Vagina (tissue), 2 donors: ENCODE measurements around the gene TOLLIP. TPM values are rescaled to one million over a fixed set of nuclear protein-coding genes. Genes with fewer than 3 reads are reported as not detected.

Experiments
- DNase-seq, 2 donors: peaks; one replicate each; pipeline ENCODE4 v3.0.0-alpha.2; 2017; ENCODE audit errors: extremely low spot score in 2 of 2
- H3K27ac ChIP-seq: fragments of 200-600 bp; sonication (generic); one replicate; pipeline ENCODE4 v1.5.1; 2019
- H3K27me3 ChIP-seq: fragments of 200-600 bp; sonication (generic); one replicate; pipeline ENCODE4 v1.5.1; 2019
- H3K36me3 ChIP-seq, 2 donors: fragments of 200-600 bp; sonication (generic); one replicate each; pipeline ENCODE4 v1.5.1; 2017 to 2019
- H3K4me1 ChIP-seq: fragments of 200-600 bp; sonication (generic); one replicate; pipeline ENCODE4 v1.5.1; 2019
- H3K4me3 ChIP-seq, 2 donors: fragments of 200-600 bp; sonication (generic); 1 replicate in 1 of 2; 2 replicates in 1 of 2; pipeline ENCODE4 v1.5.1; 2016 to 2019
- H3K9me3 ChIP-seq: fragments of 200-600 bp; sonication (generic); one replicate; pipeline ENCODE4 v1.5.1; 2019
- POLR2A ChIP-seq, 2 donors: fragments of 450-650 bp; IDR thresholded peaks; one replicate each; pipeline ENCODE4 v1.6.1; 2017; ENCODE audit warnings: antibody characterized with exemption in 2 of 2, mild to moderate bottlenecking in 2 of 2, moderate library complexity in 2 of 2
- POLR2AphosphoS5 ChIP-seq, 2 donors: sonication (generic); formaldehyde crosslinking; IDR thresholded peaks; one replicate each; pipeline ENCODE4 v1.9.0; 2017; ENCODE audit warnings: antibody characterized with exemption in 2 of 2, mild to moderate bottlenecking in 2 of 2, low read depth in 1 of 2; ENCODE audit not compliant: insufficient read depth in 1 of 2
- intact Hi-C: fragments of 100-400 bp; cut with DNase I; formaldehyde crosslinking; loops from one replicate; pipeline ENCODE4 v1.15.1; 2023
- total RNA-seq: library from RNA; depleted of rRNA; stranded (reverse); fragments of >200 nt; gene quantifications from one replicate; pipeline ENCODE4 v1.2.3, GENCODE V29; 2016
- TF ChIP-seq, protein P1 (sequence below), 3 experiments: fragments of 450-650 bp in 2 of 3; fragments of 200-600 bp in 1 of 3; sonication (generic) in 1 of 3; IDR thresholded peaks; one replicate each; pipeline ENCODE4 v1.5.1; 2017 to 2019; ENCODE audit warnings: antibody characterized with exemption in 3 of 3, mild to moderate bottlenecking in 2 of 3, moderate library complexity in 2 of 3

The TOLLIP gene
- total RNA-seq, 1 donor from 2014 or later: 52.5 TPM

DNA sequence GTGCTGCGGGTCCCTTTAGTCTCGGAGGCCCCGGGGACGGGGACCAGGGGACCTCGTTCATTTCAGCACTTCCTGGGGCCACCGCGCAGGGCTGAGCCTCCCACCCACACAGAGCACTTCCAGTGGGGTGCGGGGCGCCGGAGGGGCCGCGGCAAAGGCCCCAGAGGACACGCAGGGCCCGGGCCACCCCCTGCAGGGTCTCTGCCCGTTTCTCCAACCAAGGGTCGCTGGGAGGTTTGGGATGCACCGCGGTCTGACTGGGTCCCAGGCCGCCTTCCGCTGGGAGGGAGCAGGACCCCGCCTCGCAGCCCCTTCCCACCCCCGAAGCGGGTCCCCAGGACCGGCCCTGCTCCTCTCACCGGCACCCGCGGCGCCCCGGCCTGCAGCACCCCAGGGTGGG is 37.5 kb downstream of the TOLLIP start:
- H3K27ac ChIP-seq: no peak overlapping the region
- no peaks in the 10 kb centered on the region for H3K4me1 ChIP-seq
- intact Hi-C loops: no loop called here
- H3K27me3 ChIP-seq: no peaks in the 10 kb centered on the region
- DNase-seq: no peak
- H3K36me3 ChIP-seq: peaks cover 0 to 26% of the 10 kb centered on the region in 2 donors
- TF ChIP-seq, protein P1, sequence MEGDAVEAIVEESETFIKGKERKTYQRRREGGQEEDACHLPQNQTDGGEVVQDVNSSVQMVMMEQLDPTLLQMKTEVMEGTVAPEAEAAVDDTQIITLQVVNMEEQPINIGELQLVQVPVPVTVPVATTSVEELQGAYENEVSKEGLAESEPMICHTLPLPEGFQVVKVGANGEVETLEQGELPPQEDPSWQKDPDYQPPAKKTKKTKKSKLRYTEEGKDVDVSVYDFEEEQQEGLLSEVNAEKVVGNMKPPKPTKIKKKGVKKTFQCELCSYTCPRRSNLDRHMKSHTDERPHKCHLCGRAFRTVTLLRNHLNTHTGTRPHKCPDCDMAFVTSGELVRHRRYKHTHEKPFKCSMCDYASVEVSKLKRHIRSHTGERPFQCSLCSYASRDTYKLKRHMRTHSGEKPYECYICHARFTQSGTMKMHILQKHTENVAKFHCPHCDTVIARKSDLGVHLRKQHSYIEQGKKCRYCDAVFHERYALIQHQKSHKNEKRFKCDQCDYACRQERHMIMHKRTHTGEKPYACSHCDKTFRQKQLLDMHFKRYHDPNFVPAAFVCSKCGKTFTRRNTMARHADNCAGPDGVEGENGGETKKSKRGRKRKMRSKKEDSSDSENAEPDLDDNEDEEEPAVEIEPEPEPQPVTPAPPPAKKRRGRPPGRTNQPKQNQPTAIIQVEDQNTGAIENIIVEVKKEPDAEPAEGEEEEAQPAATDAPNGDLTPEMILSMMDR (IDR thresholded peaks at IDR 0.05): no peak
- TF ChIP-seq POLR2A (IDR thresholded peaks at IDR 0.05) (no peak), POLR2AphosphoS5 (IDR thresholded peaks at IDR 0.05; ENCODE audit: insufficient read depth in 1 of 2, low read depth in 1 of 2) (no peak)
- no peaks in the 10 kb centered on the region for H3K9me3 ChIP-seq
- no peak overlapping the region for H3K4me3 ChIP-seq

DNA sequence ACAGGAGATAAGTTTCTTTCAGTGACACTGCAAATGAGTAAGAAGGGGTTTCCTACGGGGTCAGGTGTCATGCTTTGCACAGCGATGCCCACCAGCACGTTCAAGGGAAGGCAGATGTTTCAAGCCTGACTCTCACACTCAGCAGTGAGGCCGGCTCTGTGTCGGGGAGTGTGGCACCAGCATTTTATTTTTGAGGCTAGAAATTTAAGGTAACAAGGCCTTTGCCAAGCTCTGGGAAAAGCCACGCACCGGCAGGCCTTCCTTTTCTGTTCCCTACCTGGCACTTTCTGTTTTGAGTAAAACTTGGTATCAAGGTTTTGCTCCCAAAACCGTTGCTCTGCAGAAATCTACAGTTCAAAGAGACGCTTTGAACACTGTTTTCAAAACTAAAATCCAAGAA is 38.0 kb downstream of the TOLLIP start:
- Histone ChIP-seq H3K4me1 (no peaks in the 10 kb centered on the region), H3K36me3 (peaks cover 0 to 21% of the 10 kb centered on the region in 2 donors), H3K27me3 (no peaks in the 10 kb centered on the region), H3K9me3 (no peaks in the 10 kb centered on the region), H3K27ac (no peak overlapping the region), H3K4me3 (no peak overlapping the region)
- DNase-seq: no peak
- TF ChIP-seq, protein P1 (IDR thresholded peaks at IDR 0.05): no peak
- TF ChIP-seq POLR2AphosphoS5 (IDR thresholded peaks at IDR 0.05; ENCODE audit: insufficient read depth in 1 of 2, low read depth in 1 of 2): no peak
- TF ChIP-seq POLR2A (IDR thresholded peaks at IDR 0.05): no peak
- intact Hi-C loops: no loop called here

DNA sequence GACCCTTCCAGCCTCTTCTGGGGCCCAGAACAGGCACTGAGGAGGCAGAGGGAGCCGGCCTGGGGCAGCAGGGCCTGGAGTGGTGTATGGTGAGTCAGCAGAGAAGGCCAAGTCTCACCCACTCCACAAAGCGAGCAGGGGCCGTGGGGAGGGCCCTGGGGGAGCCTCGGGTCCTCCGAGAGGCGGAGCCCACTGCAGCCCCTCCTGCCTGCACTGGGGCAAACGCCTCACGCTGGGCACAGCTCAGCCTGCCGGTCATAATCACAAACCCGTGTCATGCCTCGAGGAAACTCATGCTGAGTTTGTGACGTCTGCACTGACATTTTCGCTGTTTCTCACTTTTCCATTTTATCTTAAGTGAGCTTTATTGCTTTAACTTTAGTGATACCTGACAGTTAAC is 38.4 kb downstream of the TOLLIP start:
- Histone ChIP-seq H3K27ac (no peak overlapping the region), H3K27me3 (no peaks in the 10 kb centered on the region), H3K4me3 (no peak overlapping the region), H3K36me3 (peaks cover 0 to 19% of the 10 kb centered on the region in 2 donors), H3K4me1 (no peaks in the 10 kb centered on the region), H3K9me3 (no peaks in the 10 kb centered on the region)
- no peak for DNase-seq
- intact Hi-C loops: no loop called here
- TF ChIP-seq POLR2AphosphoS5 (IDR thresholded peaks at IDR 0.05; ENCODE audit: insufficient read depth in 1 of 2, low read depth in 1 of 2) (no peak), POLR2A (IDR thresholded peaks at IDR 0.05) (no peak)
- TF ChIP-seq, protein P1 (IDR thresholded peaks at IDR 0.05): no peak

DNA sequence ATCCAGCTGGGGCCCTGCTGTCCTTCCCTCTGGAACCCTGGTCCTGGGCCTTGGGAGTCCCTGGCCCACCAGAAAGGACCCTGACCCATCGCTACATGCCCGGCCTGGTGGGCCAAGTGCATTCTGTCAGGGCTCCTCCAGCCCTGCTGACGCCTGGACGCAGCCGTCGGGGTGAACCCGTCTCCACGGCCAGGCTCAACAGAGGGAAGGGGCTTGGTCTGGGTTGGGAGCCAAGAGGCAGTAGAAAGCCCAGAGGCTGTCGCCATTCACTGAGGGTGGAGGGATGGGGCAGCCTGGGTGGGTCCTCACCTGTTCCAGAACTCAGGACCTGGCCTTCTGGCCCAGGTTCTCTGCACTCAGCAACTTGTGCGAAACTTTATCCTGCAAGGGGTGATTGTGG is 39.0 kb downstream of the TOLLIP start:
- Histone ChIP-seq H3K27ac (no peak overlapping the region), H3K4me3 (no peak overlapping the region), H3K27me3 (no peaks in the 10 kb centered on the region), H3K9me3 (no peaks in the 10 kb centered on the region), H3K36me3 (peaks cover 0 to 14% of the 10 kb centered on the region in 2 donors), H3K4me1 (no peaks in the 10 kb centered on the region)
- TF ChIP-seq POLR2AphosphoS5 (IDR thresholded peaks at IDR 0.05; ENCODE audit: insufficient read depth in 1 of 2, low read depth in 1 of 2): no peak
- TF ChIP-seq, protein P1 (IDR thresholded peaks at IDR 0.05): no peak
- TF ChIP-seq POLR2A (IDR thresholded peaks at IDR 0.05): no peak
- intact Hi-C loops: no loop called here
- DNase-seq: no peak

DNA sequence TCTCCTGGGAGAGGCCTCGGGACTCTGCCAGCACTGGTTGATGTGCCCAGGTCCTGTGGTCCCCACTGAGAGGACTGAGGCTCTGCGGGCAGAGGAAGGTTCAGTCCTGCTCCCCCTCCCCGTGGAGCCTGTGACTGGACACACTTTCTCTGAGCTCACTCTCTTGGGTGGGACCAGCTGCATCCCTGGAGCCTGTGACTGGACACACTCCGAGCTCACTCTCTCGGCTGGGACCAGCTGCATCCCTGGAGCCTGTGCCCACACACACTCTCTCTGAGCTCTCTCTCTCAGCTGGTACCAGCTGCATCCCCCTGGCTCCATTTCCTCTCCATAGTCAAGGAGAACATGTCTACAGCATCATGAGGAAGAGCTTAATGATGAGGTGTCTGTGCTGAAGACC is 39.5 kb downstream of the TOLLIP start:
- intact Hi-C loops: loop anchor here (5.0 kb wide), 1 partner anchor 492 kb away; the partner anchor contains the start of gene CTSD
- no peak overlapping the region for H3K27ac ChIP-seq
- H3K27me3 ChIP-seq: no peaks in the 10 kb centered on the region
- TF ChIP-seq, protein P1 (IDR thresholded peaks at IDR 0.05): no peak
- no peak for TF ChIP-seq POLR2A (IDR thresholded peaks at IDR 0.05)
- TF ChIP-seq POLR2AphosphoS5 (IDR thresholded peaks at IDR 0.05; ENCODE audit: insufficient read depth in 1 of 2, low read depth in 1 of 2): no peak
- no peaks in the 10 kb centered on the region for H3K9me3 ChIP-seq
- peaks cover 0 to 9% of the 10 kb centered on the region in 2 donors for H3K36me3 ChIP-seq
- DNase-seq: no peak
- no peak overlapping the region for H3K4me3 ChIP-seq
- no peaks in the 10 kb centered on the region for H3K4me1 ChIP-seq
